SK-N-SH treated with all-trans-retinoic acid at 6 μM for 48 hours (cell line): ENCODE data around the gene QKI.

ENCODE experiments used
- ATAC-seq: fragments of 200-7000 bp; cut with Tn5 transposase; 3 replicates; pipeline ENCODE4 v1.9.1; 2020; ENCODE audit warnings: mild to moderate bottlenecking, moderate library complexity
- ARNTL ChIP-seq: fragments of 450-650 bp; formaldehyde crosslinking; IDR thresholded peaks from 2 replicates; pipeline ENCODE4 v1.5.0; 2020; ENCODE audit warnings: low read depth, mild to moderate bottlenecking, moderate library complexity, borderline replicate concordance
- BACH2 ChIP-seq: fragments of 250-450 bp; sonication (Bioruptor Pico); IDR thresholded peaks from 2 replicates; pipeline ENCODE4 v1.9.0; 2021; ENCODE audit warnings: mild to moderate bottlenecking, borderline replicate concordance
- ESRRG ChIP-seq: fragments of 250-450 bp; sonication (Bioruptor Pico); IDR thresholded peaks from 2 replicates; pipeline ENCODE4 v1.6.1; 2021; ENCODE audit warnings: mild to moderate bottlenecking
- GLIS3 ChIP-seq: fragments of 250-450 bp; sonication (Bioruptor Pico); IDR thresholded peaks from 2 replicates; pipeline ENCODE4 v1.5.0; 2020; ENCODE audit warnings: mild to moderate bottlenecking, moderate library complexity
- OSR1 ChIP-seq: fragments of 250-450 bp; sonication (Bioruptor Pico); IDR thresholded peaks from 2 replicates; pipeline ENCODE4 v1.8.0; 2022; ENCODE audit warnings: moderate library complexity, mild to moderate bottlenecking, inconsistent platforms
- PPARA ChIP-seq: fragments of 250-450 bp; sonication (Bioruptor Pico); IDR thresholded peaks from 2 replicates; pipeline ENCODE4 v1.5.0; 2020; ENCODE audit warnings: mild to moderate bottlenecking, borderline replicate concordance
- RARB ChIP-seq: fragments of 250-450 bp; sonication (Bioruptor Pico); IDR thresholded peaks from 2 replicates; pipeline ENCODE4 v1.8.0; 2021; ENCODE audit warnings: mild to moderate bottlenecking, moderate library complexity
- SNAI2 ChIP-seq: fragments of 250-450 bp; sonication (Bioruptor Pico); IDR thresholded peaks from 2 replicates; pipeline ENCODE4 v1.5.0; 2020; ENCODE audit warnings: mild to moderate bottlenecking, moderate library complexity
- TCF4 ChIP-seq: fragments of 250-450 bp; sonication (Bioruptor Pico); IDR thresholded peaks from 2 replicates; pipeline ENCODE4 v1.8.0; 2021; ENCODE audit warnings: mild to moderate bottlenecking, moderate library complexity, borderline replicate concordance
- TOX ChIP-seq: fragments of 250-450 bp; sonication (Bioruptor Pico); IDR thresholded peaks from 2 replicates; pipeline ENCODE4 v1.8.0; 2021; ENCODE audit warnings: mild to moderate bottlenecking, moderate library complexity, borderline replicate concordance
- ZC3H10 ChIP-seq: fragments of 250-450 bp; sonication (Bioruptor Pico); IDR thresholded peaks from 2 replicates; pipeline ENCODE4 v1.5.1; 2021; ENCODE audit warnings: mild to moderate bottlenecking, moderate library complexity
- ZNF565 ChIP-seq: fragments of 450-650 bp; formaldehyde crosslinking; conservative IDR thresholded peaks from 2 replicates; pipeline ENCODE4 v1.5.0; 2020; ENCODE audit warnings: low read depth, mild to moderate bottlenecking, moderate library complexity
- ZNF70 ChIP-seq: fragments of 450-650 bp; formaldehyde crosslinking; IDR thresholded peaks from 2 replicates; pipeline ENCODE4 v1.5.0; 2020; ENCODE audit warnings: mild to moderate bottlenecking, moderate library complexity
- ZNF8 ChIP-seq: fragments of 450-650 bp; formaldehyde crosslinking; IDR thresholded peaks from 2 replicates; pipeline ENCODE4 v1.5.0; 2020; ENCODE audit warnings: mild to moderate bottlenecking, moderate library complexity
- TF ChIP-seq, protein P1 (sequence below): fragments of 250-450 bp; sonication (Bioruptor Pico); IDR thresholded peaks from 2 replicates; pipeline ENCODE4 v1.8.0; 2020; ENCODE audit warnings: mild to moderate bottlenecking, moderate library complexity, borderline replicate concordance
- TF ChIP-seq, protein P2 (sequence below): fragments of 250-450 bp; sonication (Bioruptor Pico); IDR thresholded peaks from 2 replicates; pipeline ENCODE4 v1.5.1; 2021; ENCODE audit warnings: mild to moderate bottlenecking, moderate library complexity
- TF ChIP-seq, protein P3 (sequence below): fragments of 250-450 bp; sonication (Bioruptor Pico); IDR thresholded peaks from 2 replicates; pipeline ENCODE4 v1.5.1; 2020; ENCODE audit warnings: low read depth, mild to moderate bottlenecking, moderate library complexity

The QKI gene

DNA sequence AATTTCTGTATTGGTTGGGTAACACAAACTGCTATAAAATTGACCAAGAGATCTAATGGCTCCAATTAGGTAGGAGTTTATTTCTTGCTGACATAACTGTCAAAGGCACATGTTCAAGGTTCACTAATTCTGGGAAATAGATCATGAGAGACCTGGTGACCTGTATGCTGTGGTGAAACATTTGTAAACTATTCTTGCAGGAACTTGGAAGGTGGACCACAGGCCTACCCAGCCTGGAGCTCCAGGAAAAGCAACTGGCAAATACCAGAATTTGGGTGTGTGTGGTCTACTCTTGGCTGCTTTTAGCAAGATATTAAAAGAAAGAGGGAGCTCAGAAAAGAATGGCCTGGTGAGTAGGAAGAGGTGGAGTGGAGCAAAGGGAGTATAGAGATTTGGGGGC, 184.6 kb downstream of the QKI start:
- ATAC-seq, result no peak
- TF ChIP-seq, protein P1, sequence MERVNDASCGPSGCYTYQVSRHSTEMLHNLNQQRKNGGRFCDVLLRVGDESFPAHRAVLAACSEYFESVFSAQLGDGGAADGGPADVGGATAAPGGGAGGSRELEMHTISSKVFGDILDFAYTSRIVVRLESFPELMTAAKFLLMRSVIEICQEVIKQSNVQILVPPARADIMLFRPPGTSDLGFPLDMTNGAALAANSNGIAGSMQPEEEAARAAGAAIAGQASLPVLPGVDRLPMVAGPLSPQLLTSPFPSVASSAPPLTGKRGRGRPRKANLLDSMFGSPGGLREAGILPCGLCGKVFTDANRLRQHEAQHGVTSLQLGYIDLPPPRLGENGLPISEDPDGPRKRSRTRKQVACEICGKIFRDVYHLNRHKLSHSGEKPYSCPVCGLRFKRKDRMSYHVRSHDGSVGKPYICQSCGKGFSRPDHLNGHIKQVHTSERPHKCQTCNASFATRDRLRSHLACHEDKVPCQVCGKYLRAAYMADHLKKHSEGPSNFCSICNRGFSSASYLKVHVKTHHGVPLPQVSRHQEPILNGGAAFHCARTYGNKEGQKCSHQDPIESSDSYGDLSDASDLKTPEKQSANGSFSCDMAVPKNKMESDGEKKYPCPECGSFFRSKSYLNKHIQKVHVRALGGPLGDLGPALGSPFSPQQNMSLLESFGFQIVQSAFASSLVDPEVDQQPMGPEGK (CRISPR knock-in tag), result no peak
- TF ChIP-seq ZNF8 (CRISPR knock-in tag) (no peak), ZNF70 (no peak), GLIS3 (CRISPR knock-in tag) (no peak), ARNTL (CRISPR knock-in tag) (no peak)
- TF ChIP-seq, protein P2, sequence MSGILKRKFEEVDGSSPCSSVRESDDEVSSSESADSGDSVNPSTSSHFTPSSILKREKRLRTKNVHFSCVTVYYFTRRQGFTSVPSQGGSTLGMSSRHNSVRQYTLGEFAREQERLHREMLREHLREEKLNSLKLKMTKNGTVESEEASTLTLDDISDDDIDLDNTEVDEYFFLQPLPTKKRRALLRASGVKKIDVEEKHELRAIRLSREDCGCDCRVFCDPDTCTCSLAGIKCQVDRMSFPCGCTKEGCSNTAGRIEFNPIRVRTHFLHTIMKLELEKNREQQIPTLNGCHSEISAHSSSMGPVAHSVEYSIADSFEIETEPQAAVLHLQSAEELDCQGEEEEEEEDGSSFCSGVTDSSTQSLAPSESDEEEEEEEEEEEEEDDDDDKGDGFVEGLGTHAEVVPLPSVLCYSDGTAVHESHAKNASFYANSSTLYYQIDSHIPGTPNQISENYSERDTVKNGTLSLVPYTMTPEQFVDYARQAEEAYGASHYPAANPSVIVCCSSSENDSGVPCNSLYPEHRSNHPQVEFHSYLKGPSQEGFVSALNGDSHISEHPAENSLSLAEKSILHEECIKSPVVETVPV (CRISPR knock-in tag), result no peak

DNA sequence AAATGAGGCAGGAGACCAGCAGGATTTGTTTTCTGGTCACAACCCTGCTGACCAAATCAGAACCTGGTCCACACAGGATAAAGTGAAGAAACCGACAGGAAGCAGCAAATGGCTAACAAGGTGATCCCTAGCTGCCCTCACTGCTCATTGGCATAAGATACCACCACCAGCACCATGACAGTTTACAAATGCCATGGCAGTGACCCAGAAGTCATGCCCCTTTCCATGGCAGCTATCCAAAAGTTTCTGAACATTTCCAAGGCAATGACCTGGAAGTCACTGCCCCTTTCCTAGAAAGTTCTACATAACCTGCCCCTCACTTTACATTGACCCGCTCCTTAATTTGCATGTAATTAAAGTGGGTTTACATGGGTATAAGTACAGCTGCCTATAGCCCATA, 185.2 kb downstream of the QKI start:
- ATAC-seq, result no peak
- no peak for TF ChIP-seq GLIS3 (CRISPR knock-in tag)
- TF ChIP-seq, protein P3, sequence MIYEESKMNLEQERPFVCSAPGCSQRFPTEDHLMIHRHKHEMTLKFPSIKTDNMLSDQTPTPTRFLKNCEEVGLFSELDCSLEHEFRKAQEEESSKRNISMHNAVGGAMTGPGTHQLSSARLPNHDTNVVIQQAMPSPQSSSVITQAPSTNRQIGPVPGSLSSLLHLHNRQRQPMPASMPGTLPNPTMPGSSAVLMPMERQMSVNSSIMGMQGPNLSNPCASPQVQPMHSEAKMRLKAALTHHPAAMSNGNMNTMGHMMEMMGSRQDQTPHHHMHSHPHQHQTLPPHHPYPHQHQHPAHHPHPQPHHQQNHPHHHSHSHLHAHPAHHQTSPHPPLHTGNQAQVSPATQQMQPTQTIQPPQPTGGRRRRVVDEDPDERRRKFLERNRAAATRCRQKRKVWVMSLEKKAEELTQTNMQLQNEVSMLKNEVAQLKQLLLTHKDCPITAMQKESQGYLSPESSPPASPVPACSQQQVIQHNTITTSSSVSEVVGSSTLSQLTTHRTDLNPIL (CRISPR knock-in tag), result no peak
- TF ChIP-seq, protein P2 (CRISPR knock-in tag), result no peak

DNA sequence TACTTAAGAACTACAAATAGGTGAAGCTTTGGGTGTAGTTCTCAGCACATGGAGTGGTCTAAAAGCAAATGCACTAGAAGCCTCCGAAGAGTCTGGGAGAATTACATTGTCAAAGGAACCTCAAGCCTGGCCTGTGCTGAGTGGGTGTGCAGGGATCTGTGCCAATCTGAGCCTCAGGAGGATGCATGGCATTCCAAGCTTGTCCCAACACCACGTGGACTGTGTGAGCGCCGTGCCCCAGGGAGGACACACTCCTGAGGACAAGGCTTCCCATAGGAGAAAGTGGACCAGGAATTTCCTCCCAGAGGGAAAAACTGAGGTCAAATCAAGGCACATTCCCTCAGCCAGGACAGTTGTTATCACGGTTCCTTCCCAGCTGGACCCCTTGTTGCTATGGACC, 185.8 kb downstream of the QKI start:
- ATAC-seq, result no peak
- TF ChIP-seq BACH2 (CRISPR knock-in tag) (no peak), ZNF70 (no peak), ZC3H10 (no peak), ESRRG (no peak), ARNTL (CRISPR knock-in tag) (no peak), ZNF8 (CRISPR knock-in tag) (no peak), TCF4 (no peak), TOX (CRISPR knock-in tag) (no peak), RARB (CRISPR knock-in tag) (no peak), GLIS3 (CRISPR knock-in tag) (no peak), ZNF565 (CRISPR knock-in tag) (no peak), PPARA (CRISPR knock-in tag) (no peak), OSR1 (no peak), SNAI2 (CRISPR knock-in tag) (no peak)
- TF ChIP-seq, protein P3 (CRISPR knock-in tag), result no peak
- TF ChIP-seq, protein P1 (CRISPR knock-in tag), result no peak

DNA sequence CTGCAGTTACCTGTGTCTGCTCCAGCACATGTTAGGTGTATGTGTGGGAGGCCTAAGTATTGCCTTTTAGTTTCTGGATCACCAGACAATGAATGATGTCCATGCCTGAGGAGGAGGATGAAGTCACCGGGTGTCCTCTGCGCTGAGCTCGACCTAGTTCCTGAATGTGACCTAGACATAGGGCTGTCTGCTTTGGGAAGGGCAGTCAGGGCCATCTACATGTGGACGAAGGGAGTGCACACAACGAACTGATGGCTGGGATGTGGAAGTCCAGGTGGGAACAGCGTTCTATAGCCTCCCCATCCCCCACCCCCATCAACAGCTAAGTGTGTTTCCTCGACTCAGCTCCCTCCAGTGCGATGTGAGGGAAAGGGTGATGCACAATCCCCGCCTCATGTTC, 186.3 kb downstream of the QKI start:
- TF ChIP-seq, protein P1 (CRISPR knock-in tag), result no peak
- TF ChIP-seq TCF4 (no peak), RARB (CRISPR knock-in tag) (no peak)
- TF ChIP-seq, all 23 proteins: peak for 0
- ATAC-seq, result no peak
